ENCODE measurements around the gene LGALS4.

DNA sequence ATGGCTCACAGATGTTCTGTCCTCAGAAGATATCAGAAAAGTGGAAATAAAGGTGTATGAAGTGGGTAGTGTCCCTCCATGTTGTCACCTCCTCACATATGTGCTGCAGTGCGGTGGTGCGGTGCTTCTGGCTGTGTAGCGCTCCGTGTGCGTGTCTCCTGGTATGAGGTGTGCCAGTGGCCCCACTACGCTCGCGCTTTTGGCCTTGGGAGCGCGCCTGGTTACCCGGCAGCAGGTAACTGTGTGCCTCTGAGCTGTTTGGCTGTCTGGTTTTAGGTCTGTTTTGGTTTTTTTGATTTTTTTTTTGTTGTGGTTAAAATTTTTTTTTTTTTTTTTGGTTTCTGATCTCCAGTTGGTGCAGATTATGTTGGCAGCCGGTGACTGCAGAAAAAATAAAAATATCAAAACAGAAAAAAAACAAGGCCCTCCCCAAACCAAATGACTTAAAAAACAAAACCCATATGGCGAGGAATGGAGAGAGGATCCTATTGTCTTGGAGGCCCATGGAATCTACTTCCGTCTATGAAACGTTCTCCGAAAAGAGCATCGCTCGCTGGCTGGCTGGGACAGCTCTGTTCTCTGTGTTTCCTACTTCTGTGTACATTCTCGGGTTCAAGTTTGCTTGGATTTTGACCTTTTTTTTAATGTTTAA lies 29.2 kb upstream of the LGALS4 start:
- TF ChIP-seq CTCF (IDR thresholded peaks at IDR 0.05; ENCODE audit: low read depth, low read length, poor library complexity, severe bottlenecking) (no peak), EZH2phosphoT487 (IDR thresholded peaks at IDR 0.05; ENCODE audit: borderline replicate concordance, low read length) (no peak)

All from DOHH2 (cell line).